Stimulated activated CD4-positive, alpha-beta T cell treated with anti-CD3 and anti-CD28 coated beads, Interleukin-1b, Interleukin-23, amount 100 ng/mL, for 48 hours (primary cell): ENCODE measurements around the gene PHF10.
A peak's percentile ranks its signal among the peaks of the same experiment; 100 is the strongest.

Source experiments
- DNase-seq: peaks from one replicate; pipeline ENCODE4 v3.0.0-alpha.2; 2020

Gene PHF10

DNA sequence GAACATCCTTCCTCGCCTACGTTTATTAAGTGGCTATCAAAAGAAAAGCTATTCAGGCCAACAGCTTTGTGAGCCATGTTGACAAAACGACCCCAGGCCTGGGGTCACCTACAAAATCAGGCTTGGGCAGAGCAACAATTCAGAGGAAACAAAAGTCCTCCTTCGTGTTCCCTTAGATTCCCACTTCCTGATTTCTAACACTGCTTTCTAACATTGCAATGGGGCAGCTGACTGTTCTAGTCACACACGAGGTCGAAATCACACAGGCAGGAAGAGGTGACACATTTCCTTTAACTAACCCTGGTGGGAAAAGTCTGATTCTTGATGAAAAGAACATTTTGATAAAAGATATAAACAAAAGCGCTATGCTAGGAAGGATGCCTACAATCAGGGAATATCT lies 54.4 kb downstream of the PHF10 start:
- no peak for DNase-seq

DNA sequence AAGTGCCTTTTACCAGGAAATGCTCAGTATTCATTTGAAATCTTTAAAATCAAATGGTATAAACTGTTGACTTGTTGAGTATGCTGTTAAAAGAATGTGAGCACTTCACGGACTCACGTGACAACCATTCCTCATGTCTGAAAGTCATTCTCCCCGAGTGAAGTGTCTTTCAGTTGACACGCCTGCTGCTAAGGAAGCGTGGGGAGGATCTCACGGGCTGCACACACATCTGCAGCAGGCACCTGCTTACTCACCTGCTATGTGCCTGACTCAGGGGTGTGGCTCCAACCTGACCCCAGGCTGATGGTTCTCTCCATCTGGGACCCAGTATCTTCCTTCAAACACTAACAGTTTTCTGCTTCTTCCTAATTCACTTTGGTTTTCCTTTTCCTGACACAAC lies 55.2 kb downstream of the PHF10 start:
- DNase-seq: no peak

DNA sequence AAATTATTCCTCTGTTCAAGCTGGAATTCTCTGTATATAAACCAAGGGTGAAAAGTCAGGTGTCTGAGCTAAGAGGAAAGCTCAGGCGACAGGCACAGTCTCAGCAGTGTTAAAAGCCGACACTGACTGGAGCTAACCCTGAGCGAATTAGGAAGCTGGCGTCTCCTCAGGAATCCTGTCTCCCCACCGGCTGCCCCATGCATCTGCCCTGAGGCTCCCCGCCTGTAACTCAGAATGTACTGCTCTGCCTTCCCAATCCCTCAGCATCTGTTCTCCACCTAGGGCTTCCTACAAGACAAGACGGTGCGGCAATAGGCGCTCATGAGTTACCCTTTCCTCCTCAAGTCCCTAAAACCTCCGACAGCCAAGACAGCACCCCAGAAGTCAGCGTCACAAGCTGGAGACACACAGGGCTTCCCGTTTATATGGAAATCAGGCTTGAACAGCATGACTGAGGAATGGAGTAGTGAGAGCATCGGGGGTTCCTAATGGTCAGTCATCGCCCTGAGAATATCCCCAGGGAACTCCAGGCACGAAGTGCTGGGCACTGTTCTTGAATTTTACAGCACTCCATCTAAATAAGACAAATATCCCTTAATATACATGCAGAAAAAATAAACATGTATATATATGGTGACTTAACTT lies 56.0 kb downstream of the PHF10 start:
- DNase-seq: no peak

DNA sequence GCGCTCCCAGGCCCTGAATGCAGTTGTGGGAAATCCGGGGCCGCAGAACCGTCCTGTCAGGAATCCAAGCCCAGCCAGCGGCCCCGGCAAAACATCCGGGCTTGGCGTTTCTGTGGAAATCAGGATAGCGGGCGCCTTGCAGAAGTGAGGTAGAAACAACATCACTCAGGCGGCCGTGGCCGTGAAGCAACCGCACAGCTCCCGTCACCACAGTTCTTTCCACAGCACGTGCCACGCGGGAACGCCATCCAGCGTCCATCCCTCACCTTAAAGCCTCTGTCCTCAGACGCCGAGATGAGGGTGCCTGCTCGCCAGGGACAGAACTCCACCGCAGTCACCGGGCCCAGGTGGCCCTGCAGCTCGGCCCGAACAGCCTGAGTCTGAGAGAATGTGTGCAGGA lies 56.6 kb downstream of the PHF10 start:
- DNase-seq: no peak

DNA sequence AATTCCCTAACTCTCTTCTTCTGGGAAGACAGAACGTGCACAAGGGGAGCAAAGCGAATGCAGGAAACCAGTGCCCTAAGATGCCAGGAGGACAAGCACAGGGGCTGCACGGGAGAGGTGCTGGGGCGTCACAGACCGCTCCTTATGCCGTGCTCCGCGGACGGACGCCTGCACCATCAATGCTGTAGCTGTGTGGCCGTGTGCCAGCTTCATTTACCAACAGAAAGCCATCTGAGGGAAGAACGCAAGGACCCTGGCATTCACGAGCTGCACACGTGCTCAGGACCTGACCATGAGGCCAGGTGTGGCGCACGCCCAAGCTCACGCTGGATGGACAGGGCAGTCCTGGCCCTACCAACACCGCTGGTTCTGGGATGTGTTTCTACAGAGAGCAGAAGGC lies 57.9 kb downstream of the PHF10 start:
- no peak for DNase-seq

DNA sequence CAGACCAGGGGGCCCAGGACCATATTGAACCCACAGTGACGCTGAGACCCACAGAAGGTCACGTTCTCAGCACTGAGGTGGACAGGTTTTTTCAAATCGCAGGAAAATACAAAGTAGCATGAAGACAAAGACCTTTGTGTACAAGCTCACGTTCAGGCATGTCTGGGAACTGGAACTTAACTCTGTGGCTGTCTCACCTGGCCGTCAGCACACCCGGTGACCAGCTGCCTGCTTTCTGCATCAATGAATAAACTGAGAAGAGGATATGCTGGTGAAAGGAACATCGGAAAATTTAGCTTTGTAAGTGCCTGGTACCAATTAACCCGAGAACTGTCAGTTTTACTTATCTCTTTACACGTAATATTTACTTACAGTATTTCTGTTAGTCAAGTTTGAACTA lies 59.0 kb downstream of the PHF10 start:
- no peak for DNase-seq

DNA sequence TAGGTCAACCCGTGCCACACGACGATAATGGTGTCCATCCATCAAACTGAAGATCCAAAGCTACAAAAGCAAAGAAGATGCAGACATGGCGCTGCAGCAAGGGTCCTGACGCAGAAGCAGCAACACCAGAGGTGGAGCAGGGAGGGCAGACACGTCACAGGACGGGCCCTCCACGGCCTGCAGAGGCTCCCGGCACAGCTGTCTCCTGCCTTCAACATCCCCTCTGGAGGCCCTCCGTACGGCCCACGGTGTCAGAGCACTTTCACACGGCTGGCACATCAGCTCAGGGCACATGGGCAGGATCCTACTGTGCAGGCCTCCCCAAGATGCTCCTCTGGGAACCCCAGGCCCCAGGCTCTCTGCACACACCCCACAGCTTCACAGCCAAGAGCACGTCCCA lies 60.1 kb downstream of the PHF10 start:
- no peak for DNase-seq

DNA sequence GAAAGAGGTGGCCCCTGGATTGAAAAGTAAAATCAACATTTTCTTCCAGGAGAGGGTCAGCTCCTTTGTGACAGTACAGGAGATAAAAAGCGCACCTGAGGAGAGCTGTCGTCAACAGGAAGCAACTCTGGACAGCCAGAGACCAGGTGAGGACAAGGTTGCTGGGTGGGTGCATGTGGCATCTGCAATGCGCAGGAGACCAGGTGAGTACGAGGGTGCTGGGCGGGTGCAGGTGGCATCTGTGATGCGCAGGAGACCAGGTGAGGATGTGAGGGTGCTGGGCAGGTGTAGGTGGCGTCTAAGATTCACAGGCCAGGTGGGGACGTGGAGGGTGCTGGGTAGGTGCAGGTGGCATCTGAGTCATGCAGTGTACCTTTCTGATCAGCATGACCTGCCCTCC lies 60.8 kb downstream of the PHF10 start:
- no peak for DNase-seq

DNA sequence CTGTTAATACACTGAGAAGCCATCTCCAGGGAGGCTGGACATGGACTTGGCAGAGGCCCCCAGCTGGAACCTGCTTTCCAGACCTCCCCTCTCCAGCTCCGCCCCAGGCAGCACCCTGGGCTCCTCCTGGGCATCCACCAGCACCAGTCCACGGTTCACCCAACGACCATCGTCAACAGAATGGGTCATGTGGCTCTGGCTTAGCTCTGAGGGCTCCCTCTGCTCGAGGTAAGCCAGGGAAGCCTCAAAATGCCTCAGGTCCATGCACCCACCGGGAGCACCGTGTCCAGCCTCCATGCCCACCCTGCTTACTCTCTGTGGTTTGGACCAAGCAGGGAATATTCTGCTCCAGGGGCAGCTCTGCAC lies 62.9 kb downstream of the PHF10 start:
- DNase-seq: no peak

DNA sequence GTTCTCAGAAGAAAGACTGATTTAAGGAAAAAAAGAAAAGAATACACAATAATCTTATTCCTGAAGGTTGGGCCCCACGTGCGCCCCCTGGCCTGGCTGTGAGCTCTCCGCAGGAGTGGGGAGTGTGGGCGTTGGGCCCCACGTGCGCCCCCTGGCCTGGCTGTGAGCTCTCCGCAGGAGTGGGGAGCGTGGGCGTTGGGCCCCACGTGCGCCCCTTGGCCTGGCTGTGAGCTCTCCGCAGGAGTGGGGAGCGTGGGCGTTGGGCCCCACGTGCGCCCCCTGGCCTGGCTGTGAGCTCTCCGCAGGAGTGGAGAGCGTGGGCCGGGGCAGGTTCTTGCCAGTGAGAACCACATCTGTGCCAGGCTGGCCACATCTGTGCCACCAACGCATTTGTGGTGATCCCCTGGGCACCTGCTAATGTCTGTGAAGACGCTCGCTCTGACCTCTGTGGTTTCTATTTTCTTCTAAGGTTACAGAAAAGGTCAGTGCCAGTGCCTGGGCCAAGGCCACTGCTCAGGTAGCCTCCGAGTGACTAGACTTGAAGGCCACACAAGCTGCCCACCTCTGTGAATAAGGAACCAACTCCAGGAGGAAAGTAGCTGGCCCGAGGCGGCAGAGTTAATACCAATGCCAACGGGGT lies 63.4 kb downstream of the PHF10 start:
- DNase-seq: no peak

DNA sequence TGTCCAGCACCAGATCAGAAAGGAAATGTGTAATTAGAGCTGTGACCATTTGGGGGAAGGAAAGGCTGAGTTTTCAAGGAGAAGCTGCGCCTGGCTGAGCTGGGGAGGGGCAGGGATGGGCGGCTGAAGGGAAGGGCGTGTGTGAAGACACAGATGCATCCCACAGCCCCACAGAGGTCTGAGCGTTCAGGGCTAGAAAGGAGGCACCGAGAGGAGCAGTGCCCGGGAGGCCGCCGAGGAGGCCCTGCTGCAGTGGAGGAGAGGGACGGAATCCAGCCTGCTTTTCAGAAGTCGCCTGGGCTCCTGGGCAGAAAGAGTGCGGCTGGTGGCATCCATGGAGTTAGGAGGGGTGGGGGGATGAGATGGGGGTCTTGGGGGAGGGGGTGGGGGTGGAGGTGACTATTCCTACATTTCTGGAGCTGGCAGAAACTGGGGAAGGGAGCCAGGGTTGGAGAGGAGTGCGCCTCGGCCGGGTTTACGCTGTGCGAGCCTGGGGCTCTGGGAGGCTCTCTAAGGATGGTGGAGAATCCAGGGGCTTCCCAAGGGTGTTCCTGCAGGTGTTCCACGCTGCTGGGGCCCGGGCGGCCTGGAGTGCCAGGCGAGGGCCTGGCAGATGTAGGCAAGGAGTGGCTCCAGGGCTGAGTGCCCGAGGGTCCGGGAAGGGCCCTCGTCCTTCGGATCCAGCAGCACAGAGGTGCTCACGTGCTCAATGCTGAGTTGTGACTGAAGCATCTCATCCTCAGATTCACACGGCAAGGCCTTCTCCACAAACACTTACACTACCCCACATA lies 64.3 kb downstream of the PHF10 start:
- no peak for DNase-seq

DNA sequence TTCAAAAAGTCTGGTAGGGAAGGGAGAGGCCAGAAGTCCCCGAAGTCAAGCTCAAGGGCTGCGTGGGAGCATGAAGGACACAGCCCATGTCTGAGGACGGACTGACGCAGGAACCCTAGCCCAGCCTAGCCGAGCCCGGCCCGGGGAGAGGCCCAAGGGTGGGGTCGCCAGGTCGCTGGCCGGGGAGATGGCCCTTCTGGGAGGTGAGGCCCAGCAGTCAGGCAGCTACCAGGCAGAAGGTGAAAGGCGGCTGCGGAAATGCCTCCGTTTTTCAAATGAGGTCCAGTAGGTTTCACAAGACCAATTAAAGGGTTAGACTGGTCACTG lies 67.1 kb downstream of the PHF10 start:
- DNase-seq: no peak

DNA sequence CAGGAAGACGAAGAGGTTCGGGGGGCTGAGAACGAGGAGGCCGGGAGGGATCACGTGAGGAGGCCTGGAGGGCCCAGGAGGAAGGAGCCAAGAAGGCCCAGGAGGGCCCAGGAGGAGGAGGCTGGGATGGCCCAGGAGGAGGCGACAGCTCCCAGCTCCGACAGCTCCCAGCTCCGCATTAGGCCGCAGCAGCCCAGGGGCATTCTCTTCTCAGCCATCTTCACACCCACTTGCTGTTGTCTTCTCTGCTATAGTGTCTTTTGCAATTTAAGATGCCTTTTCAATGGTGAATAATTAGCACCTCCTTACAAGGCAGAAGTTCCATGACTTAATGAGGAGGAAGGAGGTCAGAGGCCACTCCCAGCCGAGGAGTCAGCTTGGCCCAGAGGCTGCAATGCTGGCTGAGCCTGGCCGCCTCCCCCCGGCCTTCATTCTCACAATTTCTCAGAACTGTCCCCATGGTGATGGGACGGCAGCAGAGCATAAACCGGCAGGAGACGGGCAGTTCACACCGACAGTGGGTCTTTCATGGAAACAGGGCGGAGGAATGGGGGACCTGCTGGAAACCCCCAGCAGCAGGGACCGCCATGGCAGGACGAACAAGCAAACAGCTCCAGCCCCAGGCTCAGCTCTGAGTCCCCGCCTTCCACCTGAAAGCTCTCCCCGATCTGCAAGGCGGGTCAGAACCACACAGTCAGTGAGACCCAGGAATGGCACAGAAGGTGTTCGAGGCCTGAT lies 67.6 kb downstream of the PHF10 start:
- no peak for DNase-seq

DNA sequence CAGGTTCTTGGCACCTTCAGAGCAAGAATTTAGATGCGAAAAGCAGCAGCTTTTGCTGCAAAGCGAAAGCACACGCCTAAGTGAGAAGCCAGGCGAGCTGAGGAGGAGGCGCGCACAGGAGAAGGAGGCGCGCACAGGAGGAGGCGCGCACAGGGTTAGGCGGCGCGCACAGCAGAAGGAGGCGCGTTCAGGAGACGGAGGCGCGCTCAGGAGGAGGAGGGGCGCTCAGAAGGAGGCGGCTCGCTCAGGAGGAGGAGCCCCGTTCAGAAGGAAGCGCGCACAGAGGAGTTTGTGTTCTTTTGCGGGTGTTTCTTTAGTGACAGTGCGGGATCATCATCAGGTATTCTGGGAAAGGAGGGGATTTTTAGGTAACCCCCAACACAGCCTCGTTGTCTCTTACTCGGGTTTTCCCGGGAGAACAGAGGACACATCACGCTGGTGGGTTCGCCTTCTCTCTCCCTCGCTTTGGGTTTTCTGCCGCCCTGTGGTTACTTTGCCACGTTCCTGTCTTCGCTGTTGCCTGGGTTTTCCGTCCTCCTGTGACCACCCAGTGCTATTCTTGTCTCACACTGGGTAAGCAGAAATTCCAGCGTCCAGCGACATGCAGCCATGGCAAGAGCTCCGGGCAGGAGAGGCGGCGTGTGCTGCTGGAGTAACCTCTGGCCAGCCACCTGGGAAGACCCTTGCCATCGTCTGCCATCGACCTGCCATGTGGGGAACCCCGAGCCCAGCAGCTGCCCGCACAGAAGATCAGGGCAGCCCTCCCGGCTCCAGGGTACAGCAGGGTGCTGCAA lies 69.5 kb downstream of the PHF10 start:
- DNase-seq: peak; percentile 53
